ENCODE data around the gene ZC3H12A.

ZC3H12A gene

GRCh38 chr1:37474046-37474696 lies at the start of gene ZC3H12A:
Gene ZC3H12A, plus strand, starts transcription at chr1:37474580. Its CDS starts 917 bp downstream, at chr1:37475497.
- peak; percentile 44 for DNase-seq

- DNase-seq: no peak
Measured at GRCh38 chr1:37425221-37425620, 49.2 kb upstream of the ZC3H12A start.

GRCh38 chr1:37429029-37429428 lies 45.4 kb upstream of the ZC3H12A start:
- no peak for DNase-seq

- DNase-seq: no peak
Measured at GRCh38 chr1:37430103-37430985, 44.0 kb upstream of the ZC3H12A start.

- no peak for DNase-seq
Measured at GRCh38 chr1:37432716-37433115, 41.7 kb upstream of the ZC3H12A start.

- DNase-seq: no peak
Measured at GRCh38 chr1:37433171-37433570, 41.2 kb upstream of the ZC3H12A start.

GRCh38 chr1:37434292-37435225 lies 39.8 kb upstream of the ZC3H12A start:
- DNase-seq: peak; percentile 42

GRCh38 chr1:37437087-37437486 lies 37.3 kb upstream of the ZC3H12A start:
- DNase-seq: no peak

- no peak for DNase-seq
Measured at GRCh38 chr1:37438037-37438868, 36.1 kb upstream of the ZC3H12A start.

- DNase-seq: no peak
Measured at GRCh38 chr1:37438869-37439343, 35.5 kb upstream of the ZC3H12A start.

GRCh38 chr1:37439349-37439995 lies 34.9 kb upstream of the ZC3H12A start:
- no peak for DNase-seq

GRCh38 chr1:37441490-37441889 lies 32.9 kb upstream of the ZC3H12A start:
- no peak for DNase-seq

- no peak for DNase-seq
Measured at GRCh38 chr1:37442139-37442538, 32.2 kb upstream of the ZC3H12A start.

- DNase-seq: no peak
Measured at GRCh38 chr1:37442644-37443043, 31.7 kb upstream of the ZC3H12A start.

- DNase-seq: no peak
Measured at GRCh38 chr1:37446874-37447273, 27.5 kb upstream of the ZC3H12A start.

GRCh38 chr1:37448185-37448584 lies 26.2 kb upstream of the ZC3H12A start:
- DNase-seq: no peak

- no peak for DNase-seq
Measured at GRCh38 chr1:37448691-37449417, 25.5 kb upstream of the ZC3H12A start.

- no peak for DNase-seq
Measured at GRCh38 chr1:37449936-37450335, 24.4 kb upstream of the ZC3H12A start.

- no peak for DNase-seq
Measured at GRCh38 chr1:37452416-37452815, 22.0 kb upstream of the ZC3H12A start.

- DNase-seq: no peak
Measured at GRCh38 chr1:37453647-37454046, 20.7 kb upstream of the ZC3H12A start.

GRCh38 chr1:37455516-37455915 lies 18.9 kb upstream of the ZC3H12A start:
- no peak for DNase-seq
